Activated naive CD8-positive, alpha-beta T cell treated with anti-CD3 and anti-CD28 coated beads for 36 hours (primary cell): ENCODE measurements around the gene LMTK3. TPM values are rescaled to one million over a fixed set of nuclear protein-coding genes. Genes with fewer than 3 reads are reported as not detected.
"Not testable (repeated sequence)": the region's sequence is repeated elsewhere in the genome, so short reads cannot be mapped to it uniquely, and the experiment has no call there.

ENCODE experiments used
- DNase-seq: peaks from one replicate; pipeline ENCODE4 v3.0.0; 2021
- H3K27ac Mint-ChIP-seq: one replicate; pipeline ENCODE4 v1.8.0; 2022; ENCODE audit warnings: mild to moderate bottlenecking, moderate library complexity, mixed read lengths
- H3K27me3 Mint-ChIP-seq: one replicate; pipeline ENCODE4 v1.8.0; 2022; ENCODE audit warnings: mild to moderate bottlenecking, mixed read lengths
- H3K36me3 Mint-ChIP-seq: one replicate; pipeline ENCODE4 v1.8.0; 2021; ENCODE audit warnings: mild to moderate bottlenecking, mixed read lengths
- H3K4me1 Mint-ChIP-seq: one replicate; pipeline ENCODE4 v1.8.0; 2021; ENCODE audit warnings: mixed read lengths
- H3K4me3 Mint-ChIP-seq: one replicate; pipeline ENCODE4 v1.8.0; 2022; ENCODE audit warnings: mild to moderate bottlenecking, moderate library complexity, mixed read lengths
- H3K9me3 Mint-ChIP-seq: one replicate; pipeline ENCODE4 v1.8.0; 2022; ENCODE audit warnings: mixed read lengths
- total RNA-seq, 2 experiments: library from RNA; stranded (reverse); gene quantifications; one replicate each; pipeline ENCODE4 v1.2.3, GENCODE V29; 2021

Gene LMTK3
- total RNA-seq, 2 experiments from 2014 or later, result 2.2 to 2.8 TPM

DNA sequence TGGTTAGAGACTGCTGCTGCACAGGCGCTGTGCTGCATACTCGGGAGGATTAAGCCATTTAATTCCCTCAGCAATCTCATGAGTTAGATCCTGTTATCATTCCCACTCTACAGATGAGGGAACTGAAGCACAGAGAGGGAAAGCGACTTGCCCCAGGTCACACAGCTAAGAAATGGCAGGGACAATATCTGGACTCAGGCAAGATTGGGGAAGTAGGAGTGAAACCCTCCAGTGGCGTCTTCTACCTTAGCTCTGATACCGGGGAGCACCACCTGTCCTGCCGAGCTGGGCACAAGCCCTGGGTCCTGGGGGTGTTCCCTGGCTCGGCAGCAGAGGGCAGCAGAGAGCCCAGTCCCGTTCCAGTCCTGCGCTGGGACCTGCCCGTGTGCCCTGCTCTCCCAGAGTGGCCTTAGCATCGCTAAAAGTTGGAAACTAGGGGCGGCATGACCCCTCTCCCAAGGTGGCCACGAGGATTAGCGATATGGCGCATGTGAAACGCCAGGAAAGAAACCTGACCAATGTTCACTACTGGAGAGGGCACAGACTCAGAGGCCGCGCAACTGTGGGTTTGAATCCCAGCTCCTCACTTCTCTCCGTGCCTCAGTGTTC lies 21.9 kb downstream of the LMTK3 start:
- H3K4me3 Mint-ChIP-seq, result no peak overlapping the region
- H3K4me1 Mint-ChIP-seq, result peaks cover 31% of the 10 kb centered on the region
- no peak overlapping the region for H3K27ac Mint-ChIP-seq
- peaks cover 7% of the 10 kb centered on the region for H3K36me3 Mint-ChIP-seq
- H3K9me3 Mint-ChIP-seq, result no peaks in the 10 kb centered on the region
- H3K27me3 Mint-ChIP-seq, result peaks cover 32% of the 10 kb centered on the region
- DNase-seq, result peak; percentile 82

DNA sequence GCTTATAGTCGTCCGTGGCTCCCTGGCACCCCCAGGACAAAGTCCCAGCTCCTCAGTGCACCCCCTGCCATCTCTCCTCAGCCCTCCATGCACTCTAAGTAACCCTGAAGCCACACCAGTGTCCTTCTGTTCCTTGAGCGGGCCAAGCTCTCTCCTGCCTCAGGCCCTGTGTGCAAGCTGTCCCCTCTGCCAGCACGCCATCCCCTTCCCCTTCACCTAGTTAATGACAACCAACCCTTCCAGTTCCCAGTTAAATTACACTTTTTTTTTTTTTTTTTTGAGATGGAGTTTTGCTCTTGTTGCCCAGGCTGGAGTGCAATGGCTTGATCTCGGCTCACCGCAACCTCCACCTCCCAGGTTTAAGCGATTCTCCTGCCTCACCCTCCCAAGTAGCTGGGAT lies 23.2 kb downstream of the LMTK3 start:
- Mint-ChIP-seq H3K4me1 (peaks cover 30% of the 10 kb centered on the region), H3K27me3 (peaks cover 25% of the 10 kb centered on the region)
- H3K9me3 Mint-ChIP-seq, DNase-seq, H3K36me3 Mint-ChIP-seq, H3K27ac Mint-ChIP-seq, H3K4me3 Mint-ChIP-seq: not testable (repeated sequence)

DNA sequence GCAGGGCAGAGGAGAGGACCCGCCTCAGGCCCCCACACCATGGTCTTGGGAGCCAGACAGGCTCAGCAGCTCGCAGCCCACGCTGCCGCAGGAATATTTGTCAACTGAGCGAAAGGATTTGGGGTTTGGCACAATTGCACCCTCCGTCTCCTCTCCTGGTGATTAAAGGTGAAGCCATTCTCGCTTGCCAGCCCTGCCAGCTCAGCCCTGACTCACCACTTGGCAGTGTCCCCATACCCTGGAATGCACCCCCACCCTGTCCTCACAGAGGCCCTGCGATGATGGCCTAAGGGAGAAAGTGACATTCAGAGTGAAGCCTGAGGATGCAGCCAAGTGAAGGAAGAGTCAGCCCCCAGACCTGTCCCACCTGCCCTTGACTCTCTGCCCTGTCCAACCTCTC lies 23.7 kb downstream of the LMTK3 start:
- Mint-ChIP-seq H3K4me1 (peaks cover 29% of the 10 kb centered on the region), H3K36me3 (peaks cover 7% of the 10 kb centered on the region), H3K27ac (no peak overlapping the region), H3K4me3 (no peak overlapping the region), H3K9me3 (no peaks in the 10 kb centered on the region), H3K27me3 (peaks cover 23% of the 10 kb centered on the region)
- no peak for DNase-seq

DNA sequence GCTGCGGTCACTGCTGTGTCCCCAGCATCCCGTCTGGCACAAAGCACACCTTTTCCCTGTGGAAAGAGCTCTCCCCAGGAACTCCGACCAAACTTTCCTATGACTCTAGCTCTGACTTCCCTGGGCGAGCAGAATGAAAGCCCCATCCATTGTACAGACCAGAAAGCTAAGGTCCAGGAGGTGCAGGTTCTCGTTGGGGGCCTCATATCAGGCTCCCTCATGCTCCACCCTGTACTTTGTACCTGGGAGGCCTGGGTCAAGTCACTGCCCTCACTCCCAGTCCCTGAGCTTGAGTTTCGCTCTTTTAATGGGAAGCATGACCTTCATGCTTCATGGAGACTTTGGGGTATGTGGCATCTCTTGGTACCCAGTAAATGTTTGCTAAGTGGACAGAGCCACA lies 24.1 kb downstream of the LMTK3 start:
- no peak overlapping the region for H3K4me3 Mint-ChIP-seq
- peaks cover 2% of the 10 kb centered on the region for H3K36me3 Mint-ChIP-seq
- peaks cover 25% of the 10 kb centered on the region for H3K4me1 Mint-ChIP-seq
- H3K27ac Mint-ChIP-seq, result no peak overlapping the region
- DNase-seq, result no peak
- peaks cover 19% of the 10 kb centered on the region for H3K27me3 Mint-ChIP-seq
- H3K9me3 Mint-ChIP-seq, result no peaks in the 10 kb centered on the region

DNA sequence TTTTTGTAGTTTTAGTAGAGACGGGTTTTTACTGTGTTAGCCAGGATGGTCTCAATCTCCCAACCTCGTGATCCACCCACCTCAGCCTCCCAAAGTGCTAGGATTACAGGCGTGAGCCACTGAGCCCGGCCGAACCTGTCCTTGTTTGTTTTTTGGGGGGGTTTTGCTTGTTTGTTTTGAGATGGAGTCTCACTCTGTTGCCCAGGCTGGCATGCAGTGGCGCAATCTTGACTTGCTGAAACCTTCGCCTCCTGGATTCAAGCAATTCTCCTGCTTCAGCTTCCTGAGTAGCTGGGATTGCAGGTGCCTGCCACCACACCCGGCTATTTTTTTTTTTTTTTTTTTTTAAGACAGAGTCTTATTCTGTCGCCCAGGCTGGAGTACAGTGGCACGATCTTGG lies 24.9 kb downstream of the LMTK3 start:
- H3K4me1 Mint-ChIP-seq, result peaks cover 23% of the 10 kb centered on the region
- H3K9me3 Mint-ChIP-seq, H3K27ac Mint-ChIP-seq, H3K4me3 Mint-ChIP-seq, DNase-seq, H3K36me3 Mint-ChIP-seq: not testable (repeated sequence)
- H3K27me3 Mint-ChIP-seq, result peaks cover 11% of the 10 kb centered on the region

DNA sequence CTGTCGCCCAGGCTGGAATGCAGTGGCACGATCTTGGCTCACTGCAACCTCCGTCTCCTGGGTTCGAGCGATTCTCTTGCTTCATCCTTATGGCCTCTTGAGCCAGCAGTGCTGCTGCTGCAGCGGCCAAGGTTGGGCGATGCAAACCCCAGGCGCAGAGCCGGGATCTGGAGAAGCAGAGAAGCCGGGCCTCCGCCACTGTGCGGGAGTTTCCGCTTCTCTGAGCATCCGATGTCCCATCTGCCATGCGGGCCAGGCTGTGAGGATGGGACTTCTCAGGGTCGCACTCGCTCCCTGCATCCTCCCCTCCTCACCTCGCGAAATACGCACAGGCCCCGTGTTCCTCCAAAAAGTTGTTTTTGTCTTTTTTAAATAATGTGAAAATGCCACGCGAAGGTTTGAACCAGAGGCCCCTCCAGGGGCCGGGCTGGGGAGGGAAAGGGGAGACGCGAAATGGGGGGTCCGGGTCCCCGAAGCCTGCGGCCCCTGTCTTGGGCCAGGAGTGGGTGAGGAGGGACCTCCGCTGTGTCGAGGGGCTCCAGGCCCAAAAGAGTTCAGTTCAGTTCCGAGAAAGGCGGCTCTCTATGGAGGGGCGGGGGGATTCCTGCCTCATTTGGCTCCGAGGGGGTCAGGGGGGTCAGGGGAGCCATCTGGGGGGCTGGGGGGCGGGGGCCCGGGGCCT lies 26.6 kb downstream of the LMTK3 start:
- Mint-ChIP-seq H3K27me3 (no peaks in the 10 kb centered on the region), H3K4me3 (no peak overlapping the region), H3K36me3 (no peaks in the 10 kb centered on the region), H3K4me1 (peaks cover 21% of the 10 kb centered on the region), H3K9me3 (no peaks in the 10 kb centered on the region), H3K27ac (no peak overlapping the region)
- DNase-seq, result no peak

DNA sequence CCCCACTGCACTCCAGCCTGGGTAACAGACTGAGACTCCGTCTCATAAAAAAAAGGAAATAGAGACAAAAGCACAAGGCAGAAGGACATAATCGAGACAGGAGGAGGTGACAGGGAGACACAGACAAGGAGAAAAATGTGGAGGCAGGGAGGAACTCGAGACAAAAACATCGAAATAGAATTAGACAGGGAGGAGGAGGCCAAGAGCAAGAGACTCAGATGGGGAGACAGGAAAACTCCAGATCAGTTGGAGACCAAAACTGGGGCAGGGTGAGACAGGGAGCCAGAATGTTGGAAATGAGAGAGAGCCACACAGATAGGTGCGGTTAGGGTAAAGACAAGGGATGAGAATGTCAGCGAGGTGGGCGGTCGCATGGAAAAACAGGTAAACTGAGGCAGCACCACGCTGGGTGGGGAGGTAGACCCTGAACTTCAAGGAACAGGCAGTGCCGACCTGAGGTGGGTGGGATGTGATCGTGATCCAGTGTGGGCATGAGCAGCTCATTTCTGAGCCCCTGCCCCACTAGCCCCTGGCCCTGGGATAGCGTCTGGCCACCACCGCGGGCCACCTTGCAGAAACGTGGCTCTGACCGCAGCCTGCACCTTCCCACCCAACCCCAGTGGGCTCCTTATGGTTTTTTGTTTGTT lies 27.3 kb downstream of the LMTK3 start:
- H3K27me3 Mint-ChIP-seq, result no peaks in the 10 kb centered on the region
- DNase-seq, result no peak
- H3K36me3 Mint-ChIP-seq, result no peaks in the 10 kb centered on the region
- H3K4me3 Mint-ChIP-seq, result no peak overlapping the region
- no peak overlapping the region for H3K27ac Mint-ChIP-seq
- H3K4me1 Mint-ChIP-seq, result peaks cover 20% of the 10 kb centered on the region
- no peaks in the 10 kb centered on the region for H3K9me3 Mint-ChIP-seq

DNA sequence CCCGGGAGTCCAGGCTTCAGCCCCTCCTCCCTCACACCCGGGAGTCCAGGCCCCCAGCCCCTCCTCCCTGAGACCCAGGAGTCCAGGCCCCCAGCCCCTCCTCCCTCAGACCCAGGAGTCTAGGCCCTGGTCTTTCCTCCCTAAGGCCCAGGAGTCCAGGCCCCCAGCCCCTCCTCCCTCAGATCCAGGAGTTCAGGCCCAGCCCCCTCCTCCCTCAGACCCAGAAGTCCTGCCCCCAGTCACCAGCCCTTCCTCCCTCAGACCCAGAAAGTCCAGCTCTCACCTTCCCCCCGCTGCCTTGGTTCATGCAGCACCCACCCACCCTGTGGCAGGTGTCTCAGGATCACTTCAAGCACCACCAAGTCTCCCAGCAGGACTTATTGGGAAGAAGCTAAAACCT lies 28.3 kb downstream of the LMTK3 start:
- DNase-seq, result no peak
- no peak overlapping the region for H3K4me3 Mint-ChIP-seq
- H3K27ac Mint-ChIP-seq, result no peak overlapping the region
- H3K9me3 Mint-ChIP-seq, result no peaks in the 10 kb centered on the region
- peaks cover 20% of the 10 kb centered on the region for H3K4me1 Mint-ChIP-seq
- no peaks in the 10 kb centered on the region for H3K27me3 Mint-ChIP-seq
- H3K36me3 Mint-ChIP-seq, result no peaks in the 10 kb centered on the region

DNA sequence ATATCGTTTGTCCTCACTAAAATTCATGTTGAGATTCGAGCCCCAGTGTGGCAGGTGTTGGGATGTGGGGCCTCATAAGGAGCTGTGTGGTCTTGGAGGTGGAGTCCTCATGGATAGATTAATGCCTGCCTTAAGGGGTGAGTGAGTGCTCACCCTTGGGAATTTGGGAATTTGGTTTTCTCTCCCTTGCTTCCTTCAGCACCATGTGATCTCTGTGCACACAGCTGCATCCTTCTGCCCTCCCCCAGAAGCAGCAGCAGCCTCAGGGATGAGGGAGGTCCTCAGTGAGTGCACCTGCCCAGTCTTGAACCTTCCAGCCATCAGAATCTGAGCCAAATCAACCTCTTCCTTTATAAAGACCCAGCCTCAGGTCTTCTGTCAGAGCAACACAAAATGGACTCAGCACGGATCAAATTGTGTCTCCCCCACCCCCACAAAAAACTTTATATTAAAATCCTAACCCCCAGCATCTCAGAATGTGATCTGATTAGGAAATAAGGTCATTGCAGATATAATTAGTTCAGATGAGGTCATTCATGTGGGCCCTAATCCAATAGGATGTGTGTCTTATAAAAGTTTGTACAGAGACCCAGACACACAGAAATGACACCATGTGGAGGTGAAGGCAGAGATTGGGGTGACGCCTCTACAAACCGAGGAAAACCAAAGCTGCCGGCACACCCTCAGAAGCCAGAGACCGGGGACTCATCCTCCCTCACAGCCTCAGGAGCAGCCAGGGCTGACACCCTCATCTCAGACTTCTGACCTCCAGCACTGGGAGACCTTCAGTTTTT lies 29.6 kb downstream of the LMTK3 start:
- Mint-ChIP-seq H3K4me3 (peak overlapping the region; percentile 81), H3K36me3 (no peaks in the 10 kb centered on the region), H3K9me3 (no peaks in the 10 kb centered on the region), H3K4me1 (peaks cover 20% of the 10 kb centered on the region), H3K27ac (no peak overlapping the region), H3K27me3 (no peaks in the 10 kb centered on the region)
- DNase-seq, result no peak

DNA sequence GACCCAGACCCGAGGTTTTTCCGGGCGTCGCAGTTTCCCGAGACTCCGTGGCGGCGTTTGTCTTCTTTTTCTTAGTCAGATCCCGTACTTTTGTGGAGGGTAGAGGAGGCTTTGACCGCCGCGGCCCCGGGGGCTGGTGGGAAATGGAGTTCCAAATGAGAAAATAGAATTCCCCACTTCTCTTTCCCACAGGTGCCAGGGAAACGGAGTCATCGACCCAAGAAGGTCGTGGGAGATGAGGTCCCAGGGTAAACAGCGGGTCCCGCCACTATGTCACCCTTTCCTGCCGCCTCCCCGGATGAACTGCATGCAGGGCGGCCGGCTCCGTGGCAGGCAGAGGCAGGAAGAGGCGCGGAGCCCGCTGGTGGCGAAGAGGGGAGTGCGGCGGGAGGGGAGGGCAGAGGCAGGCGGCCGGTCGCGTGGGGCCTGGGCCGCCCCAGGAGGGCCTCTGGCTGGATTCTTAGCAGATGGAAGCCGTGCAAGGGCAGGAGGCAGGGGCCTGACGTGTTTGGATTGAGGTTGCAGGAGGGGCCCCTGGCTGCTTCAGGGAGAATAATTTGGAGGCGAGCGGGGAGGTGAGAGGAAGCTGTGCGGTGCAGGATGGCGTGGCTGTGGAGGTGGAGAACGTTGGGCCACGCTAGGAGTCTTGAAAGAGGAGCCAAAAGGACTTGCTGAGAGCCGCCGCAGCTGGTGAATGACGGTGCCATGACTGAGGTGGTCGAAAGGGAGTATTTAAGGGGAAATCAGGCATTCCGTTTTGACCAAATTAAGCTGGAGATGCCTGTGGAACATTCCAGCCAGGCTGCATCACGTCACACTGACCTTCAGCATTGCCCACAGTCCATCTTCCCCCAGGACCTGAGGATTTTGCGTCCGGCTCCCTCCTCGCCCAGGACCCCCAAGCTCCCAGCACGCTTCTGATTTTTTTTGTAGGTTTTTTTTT lies 30.8 kb downstream of the LMTK3 start:
- no peaks in the 10 kb centered on the region for H3K27me3 Mint-ChIP-seq
- H3K36me3 Mint-ChIP-seq, result no peaks in the 10 kb centered on the region
- peak; percentile 70 for DNase-seq
- H3K4me3 Mint-ChIP-seq, result peak overlapping the region; percentile 81
- peaks cover 20% of the 10 kb centered on the region for H3K4me1 Mint-ChIP-seq
- peak overlapping the region; percentile 90 for H3K27ac Mint-ChIP-seq
- no peaks in the 10 kb centered on the region for H3K9me3 Mint-ChIP-seq

DNA sequence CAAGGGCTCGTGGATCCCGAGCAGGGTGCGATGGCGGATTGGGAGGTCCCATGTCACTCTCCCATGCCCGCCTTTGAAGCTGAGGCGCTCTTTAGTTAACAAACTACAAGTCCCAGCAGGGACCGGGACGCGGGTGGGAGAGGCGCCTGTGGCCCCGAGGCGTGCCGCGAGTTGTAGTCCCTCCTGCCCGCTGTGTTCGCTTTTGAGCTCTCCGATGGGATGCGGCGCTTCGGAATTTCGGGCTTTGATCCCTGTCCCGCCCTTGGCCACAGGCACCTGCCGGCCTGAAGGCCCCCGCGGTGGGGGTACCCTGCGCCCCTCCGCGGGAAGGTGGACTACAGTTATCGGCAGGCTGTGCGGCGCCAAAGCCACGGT lies 31.5 kb downstream of the LMTK3 start:
- no peaks in the 10 kb centered on the region for H3K9me3 Mint-ChIP-seq
- peak overlapping the region; percentile 90 for H3K27ac Mint-ChIP-seq
- peaks cover 20% of the 10 kb centered on the region for H3K4me1 Mint-ChIP-seq
- H3K27me3 Mint-ChIP-seq, result no peaks in the 10 kb centered on the region
- no peaks in the 10 kb centered on the region for H3K36me3 Mint-ChIP-seq
- H3K4me3 Mint-ChIP-seq, result peak overlapping the region; percentile 81
- peak; percentile 51 for DNase-seq

DNA sequence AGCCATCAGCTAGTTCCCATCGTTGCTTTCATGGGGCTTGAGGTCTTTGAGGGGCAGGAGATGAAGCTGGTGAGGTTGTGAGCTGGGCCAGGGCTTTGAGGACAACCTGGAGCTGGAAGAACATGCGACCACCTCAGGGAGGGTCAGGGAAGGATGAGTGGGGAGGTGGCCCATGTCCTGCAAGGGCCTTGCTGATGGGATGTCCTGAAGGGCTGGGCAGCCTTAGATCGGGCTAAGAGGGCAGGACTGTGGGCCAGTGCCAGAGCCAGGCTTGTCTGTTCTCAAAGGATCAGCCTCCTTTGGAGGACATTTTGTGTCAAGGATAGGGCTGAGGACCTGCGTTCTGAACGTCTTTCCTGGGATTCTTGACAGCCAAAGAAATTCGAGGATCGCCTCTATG lies 31.9 kb downstream of the LMTK3 start:
- no peak for DNase-seq
- H3K9me3 Mint-ChIP-seq, result no peaks in the 10 kb centered on the region
- H3K36me3 Mint-ChIP-seq, result no peaks in the 10 kb centered on the region
- H3K4me3 Mint-ChIP-seq, result peak overlapping the region; percentile 22
- H3K27me3 Mint-ChIP-seq, result no peaks in the 10 kb centered on the region
- H3K27ac Mint-ChIP-seq, result peak overlapping the region; percentile 90
- peaks cover 20% of the 10 kb centered on the region for H3K4me1 Mint-ChIP-seq

DNA sequence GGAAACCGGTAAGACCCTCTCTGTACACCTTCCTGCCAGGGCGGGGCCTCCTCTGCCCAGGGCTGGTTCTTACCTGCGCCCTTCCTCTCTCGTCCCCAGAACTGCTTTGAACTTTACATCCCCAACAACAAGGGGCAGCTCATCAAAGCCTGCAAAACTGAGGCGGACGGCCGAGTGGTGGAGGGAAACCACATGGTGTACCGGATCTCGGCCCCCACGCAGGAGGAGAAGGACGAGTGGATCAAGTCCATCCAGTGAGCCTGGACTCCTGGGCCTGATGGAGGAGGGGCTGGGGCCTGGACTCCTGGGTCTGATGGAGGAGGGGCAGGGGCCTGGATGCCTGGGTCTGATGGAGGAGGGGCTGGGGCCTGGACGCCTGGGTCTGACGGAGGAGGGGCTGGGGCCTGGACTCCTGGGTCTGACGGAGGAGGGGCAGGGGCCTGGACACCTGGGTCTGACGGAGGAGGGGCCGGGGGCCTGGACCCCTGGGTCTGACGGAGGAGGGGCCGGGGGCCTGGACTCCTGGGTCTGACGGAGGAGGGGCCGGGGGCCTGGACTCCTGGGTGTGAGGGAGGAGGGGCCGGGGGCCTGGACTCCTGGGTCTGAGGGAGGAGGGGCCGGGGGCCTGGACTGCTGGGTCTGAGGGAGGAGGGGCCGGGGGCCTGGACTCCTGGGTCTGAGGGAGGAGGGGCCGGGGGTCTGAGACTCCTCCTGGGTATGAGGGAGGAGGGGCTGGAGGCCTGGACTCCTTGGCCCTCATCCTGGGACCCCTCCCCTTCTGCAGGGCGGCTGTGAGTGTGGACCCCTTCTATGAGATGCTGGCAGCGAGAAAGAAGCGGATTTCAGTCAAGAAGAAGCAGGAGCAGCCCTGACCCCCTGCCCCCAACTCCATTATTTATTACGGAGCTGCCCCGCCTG lies 33.0 kb downstream of the LMTK3 start:
- no peak overlapping the region for H3K4me3 Mint-ChIP-seq
- no peak overlapping the region for H3K27ac Mint-ChIP-seq
- peaks cover 20% of the 10 kb centered on the region for H3K4me1 Mint-ChIP-seq
- no peaks in the 10 kb centered on the region for H3K9me3 Mint-ChIP-seq
- no peaks in the 10 kb centered on the region for H3K27me3 Mint-ChIP-seq
- DNase-seq, result no peak
- no peaks in the 10 kb centered on the region for H3K36me3 Mint-ChIP-seq
